Heart left ventricle (tissue), 16 donors: ENCODE measurements around the gene STAP2. TPM values are rescaled to one million over a fixed set of nuclear protein-coding genes. Genes with fewer than 3 reads are reported as not detected.

ENCODE experiments used
- ATAC-seq, 4 donors: fragments of 200-7000 bp; cut with Tn5 transposase; one replicate each; pipeline ENCODE4 v1.9.1; 2020 to 2022; ENCODE audit warnings: moderate library complexity in 4 of 4, mild to moderate bottlenecking in 3 of 4, moderate number of reproducible peaks in 1 of 4
- DNase-seq, 5 donors: peaks; one replicate each; pipeline ENCODE4 v3.0.0-alpha.2; 2020
- H3K27ac ChIP-seq, 12 donors: fragments of 200-600 bp; sonication (generic) in 4 of 12; one replicate each; pipeline versions ENCODE4 v1.5.0 to v1.8.0; 2016 to 2022; ENCODE audit warnings: mild to moderate bottlenecking in 2 of 12
- H3K27me3 ChIP-seq, 9 donors: fragments of 200-600 bp; sonication (generic) in 2 of 9; one replicate each; pipeline versions ENCODE4 v1.5.1 to v1.8.0; 2016 to 2022; ENCODE audit warnings: mild to moderate bottlenecking in 3 of 9
- H3K36me3 ChIP-seq, 9 donors: fragments of 200-600 bp; sonication (generic) in 2 of 9; one replicate each; pipeline versions ENCODE4 v1.5.0 to v1.8.0; 2018 to 2022; ENCODE audit warnings: mild to moderate bottlenecking in 2 of 9
- H3K4me1 ChIP-seq, 12 donors: fragments of 200-600 bp; sonication (generic) in 4 of 12; one replicate each; pipeline versions ENCODE4 v1.5.0 to v1.8.0; 2016 to 2022; ENCODE audit warnings: mild to moderate bottlenecking in 3 of 12
- H3K4me3 ChIP-seq, 12 donors: fragments of 200-600 bp; sonication (generic) in 4 of 12; one replicate each; pipeline versions ENCODE4 v1.5.0 to v1.8.0; 2017 to 2022; ENCODE audit warnings: mild to moderate bottlenecking in 9 of 12, moderate library complexity in 4 of 12
- H3K9me3 ChIP-seq, 12 donors: fragments of 200-600 bp; sonication (generic) in 4 of 12; one replicate each; pipeline versions ENCODE4 v1.5.0 to v1.8.0; 2016 to 2022; ENCODE audit warnings: mild to moderate bottlenecking in 1 of 12
- CTCF ChIP-seq, 12 donors: fragments of 200-600 bp; sonication (generic) in 4 of 12; IDR thresholded peaks; one replicate each; pipeline versions ENCODE4 v1.5.0 to v1.8.0; 2018 to 2022; ENCODE audit warnings: antibody characterized with exemption in 12 of 12, mild to moderate bottlenecking in 5 of 12
- POLR2A ChIP-seq, 2 donors: fragments of 450-650 bp; IDR thresholded peaks; one replicate each; pipeline ENCODE4 v1.6.1; 2017; ENCODE audit warnings: antibody characterized with exemption in 2 of 2, mild to moderate bottlenecking in 2 of 2, moderate library complexity in 2 of 2
- WGBS, 4 donors: extraction: QIAGEN DNeasy Blood & Tissue Kit in 2 of 4; methylation state at CpG; one replicate each; pipeline versions ENCODE4 v1.1.5 to v1.1.7; 2013 to 2018; 5-methylcytosine and 5-hydroxymethylcytosine counted together
- intact Hi-C, 10 donors: fragments of 100-400 bp; cut with DNase I; formaldehyde crosslinking; loops; one replicate each; pipeline versions ENCODE4 v1.11.1 to v1.14.2; 2022
- polyA plus RNA-seq, 2 donors: library from polyadenylated mRNA; stranded (reverse); fragments of 200-250 nt; gene quantifications; one replicate each; pipeline ENCODE4 v1.2.3, GENCODE V29; 2013
- total RNA-seq, 9 donors: library from RNA; depleted of rRNA in 2 of 9; stranded (reverse); fragments of >200 nt in 2 of 9; fragmentation: NEBNext Ultra II Directional in 3 of 9; extraction: Animal tissue kit (Norgen Biotek cat#: 25700) in 3 of 9; gene quantifications; one replicate each; pipeline versions ENCODE4 v1.1.0 to v1.2.4, GENCODE V29; 2016 to 2023
- donor health status: ischemic (EF 13 %, LVEDD 7.1; RV severe dilation, severe dysfunction).
- donor health status: healthy with polysubstance abuse.
- donor health status: DM: no; HTN: yes; CAD: no.
- donor health status: DM: no; HTN: no; CAD: no.
- donor health status: ischemic (EF 25% LVEDD 6.9; RV normal size, moderate dysfunction).
- donor health status: ischemic (EF 25% LVEDD 5.7; RV mildly dilated, moderate dysfunction).
- donor health status: healthy.
- donor health status: DM: yes; HTN: yes; CAD: no.
- donor health status: ischemic (EF 35%, LVEDD 5.7; RV mildly dilated, moderate dysfunction).
- donor health status: nonischemic (EF 11% LVEDD 7.7; RV severe dilation, severe dysfunction).
- donor health status: DM: yes; HTN: yes; CAD: no.
- donor health status: PGD.
- donor health status: ischemic (EF 29% LVEDD 5.4; RV normal size, mild dysfunction).
- donor health status: nonischemic (EF 23%, LVEDD 6.1; RV moderate dilation, normal function).

Gene STAP2
- total and polyA plus RNA-seq, 11 donors = 0.67 to 14.2 (median 1.9) TPM

- no peak for TF ChIP-seq CTCF (IDR thresholded peaks at IDR 0.05)
- no peak for TF ChIP-seq POLR2A (IDR thresholded peaks at IDR 0.05)
- H3K27ac ChIP-seq = no peak within 1 kb of the TSS
- ATAC-seq (no peak), DNase-seq (no peak)
- H3K9me3 ChIP-seq = no peaks in the 10 kb centered on the region
- H3K4me3 ChIP-seq = no peak within 1 kb of the TSS
- H3K4me1 ChIP-seq = peaks cover 0 to 6% (median 0%) of the 10 kb centered on the region in 12 donors
- no peaks in the 10 kb centered on the region for H3K36me3 ChIP-seq
- WGBS, 4 donors = 49 to 54% (median 52%) methylated on average over 6 to 8 of the region's 8 CpGs
- intact Hi-C loops = no loop called here
- H3K27me3 ChIP-seq = peaks cover 0 to 20% (median 10%) of the 10 kb centered on the region in 9 donors
Observed at GRCh38 chr19:4302243-4302640, 36.4 kb downstream of the STAP2 start, which contains the start of gene TMIGD2. TMIGD2 (minus strand) TSS chr19:4302389; CDS start chr19:4302385, 4 bp downstream.

- no peaks in the 10 kb centered on the region for H3K36me3 ChIP-seq
- DNase-seq (no peak), ATAC-seq (no peak)
- no peak overlapping the region for H3K27ac ChIP-seq
- peaks cover 0 to 22% (median 10%) of the 10 kb centered on the region in 9 donors for H3K27me3 ChIP-seq
- 57 to 63% (median 60%) methylated on average over 13 of the region's 13 CpGs for WGBS, 4 donors
- TF ChIP-seq POLR2A (IDR thresholded peaks at IDR 0.05) = no peak
- no peak for TF ChIP-seq CTCF (IDR thresholded peaks at IDR 0.05)
- no peak overlapping the region for H3K4me3 ChIP-seq
- H3K4me1 ChIP-seq = peaks cover 0 to 6% (median 0%) of the 10 kb centered on the region in 12 donors
- no peaks in the 10 kb centered on the region for H3K9me3 ChIP-seq
- intact Hi-C loops = no loop called here
Observed at GRCh38 chr19:4301590-4302242, 36.9 kb downstream of the STAP2 start.

- no peaks in the 10 kb centered on the region for H3K36me3 ChIP-seq
- DNase-seq = no peak
- intact Hi-C loops = no loop called here
- no peak overlapping the region for H3K4me3 ChIP-seq
- WGBS, 4 donors = 89 to 93% (median 90%) methylated on average over 3 of the region's 3 CpGs
- no peak for ATAC-seq
- peaks cover 0 to 30% (median 14%) of the 10 kb centered on the region in 9 donors for H3K27me3 ChIP-seq
- H3K27ac ChIP-seq = no peak overlapping the region
- no peaks in the 10 kb centered on the region for H3K9me3 ChIP-seq
- H3K4me1 ChIP-seq = peaks cover 0 to 6% (median 0%) of the 10 kb centered on the region in 12 donors
- TF ChIP-seq CTCF (IDR thresholded peaks at IDR 0.05) = no peak
- TF ChIP-seq POLR2A (IDR thresholded peaks at IDR 0.05) = no peak
Observed at GRCh38 chr19:4300589-4300988, 38.0 kb downstream of the STAP2 start.

- DNase-seq = no peak
- Histone ChIP-seq H3K27me3 (peaks cover 1 to 18% (median 4%) of the 10 kb centered on the region in 9 donors), H3K27ac (no peak overlapping the region), H3K9me3 (no peaks in the 10 kb centered on the region), H3K4me1 (no peaks in the 10 kb centered on the region), H3K4me3 (no peak overlapping the region), H3K36me3 (no peaks in the 10 kb centered on the region)
- ATAC-seq = no peak
- TF ChIP-seq POLR2A (IDR thresholded peaks at IDR 0.05) = no peak
- no peak for TF ChIP-seq CTCF (IDR thresholded peaks at IDR 0.05)
- intact Hi-C loops = no loop called here
- WGBS, 4 donors = 77 to 90% (median 85%) methylated on average over 7 to 8 of the region's 8 CpGs
Observed at GRCh38 chr19:4298810-4299550, 39.6 kb downstream of the STAP2 start.
